GM19099 (cell line): ENCODE data around the gene NUAK1.

Source experiments
- POLR2A ChIP-seq: IDR thresholded peaks from 3 replicates; pipeline ENCODE4 v1.6.1; 2011; ENCODE audit warnings: low read depth; ENCODE audit not compliant: insufficient read length; ENCODE audit errors: extremely low read depth

NUAK1 gene

GRCh38 chr12:106090591-106091445 is 47.9 kb downstream of the NUAK1 start:
- no peak for TF ChIP-seq POLR2A

- TF ChIP-seq POLR2A, result no peak
Measured at GRCh38 chr12:106089935-106090334, 48.8 kb downstream of the NUAK1 start.

GRCh38 chr12:106088811-106089485 is 49.8 kb downstream of the NUAK1 start:
- no peak for TF ChIP-seq POLR2A

GRCh38 chr12:106088246-106088808 is 50.4 kb downstream of the NUAK1 start:
- TF ChIP-seq POLR2A, result no peak

- no peak for TF ChIP-seq POLR2A
Measured at GRCh38 chr12:106086696-106087095, 52.1 kb downstream of the NUAK1 start.

GRCh38 chr12:106085213-106085612 is 53.5 kb downstream of the NUAK1 start:
- TF ChIP-seq POLR2A, result no peak

GRCh38 chr12:106084759-106085158 is 54.0 kb downstream of the NUAK1 start:
- TF ChIP-seq POLR2A, result no peak

- TF ChIP-seq POLR2A, result no peak
Measured at GRCh38 chr12:106084014-106084671, 54.6 kb downstream of the NUAK1 start.

- no peak for TF ChIP-seq POLR2A
Measured at GRCh38 chr12:106082216-106083175, 56.3 kb downstream of the NUAK1 start.

GRCh38 chr12:106081606-106082005 is 57.1 kb downstream of the NUAK1 start:
- no peak for TF ChIP-seq POLR2A

GRCh38 chr12:106080791-106081170 is 58.0 kb downstream of the NUAK1 start:
- no peak for TF ChIP-seq POLR2A

- no peak for TF ChIP-seq POLR2A
Measured at GRCh38 chr12:106080041-106080790, 58.5 kb downstream of the NUAK1 start.

GRCh38 chr12:106079148-106079738 is 59.5 kb downstream of the NUAK1 start:
- TF ChIP-seq POLR2A, result no peak

- no peak for TF ChIP-seq POLR2A
Measured at GRCh38 chr12:106078358-106079010, 60.3 kb downstream of the NUAK1 start.
